Neural cell (in vitro differentiated cells): ENCODE results near the gene FCRL1. TPM values are rescaled to one million over a fixed set of nuclear protein-coding genes. Genes with fewer than 3 reads are reported as not detected.

Source experiments
- H2AFZ ChIP-seq: fragments of 200-600, 300-800 bp; sonication (generic), shearing (Covaris generic); 2 replicates; pipeline ENCODE4 v1.6.0; 2014; ENCODE audit warnings: low read depth, mild to moderate bottlenecking, antibody characterized with exemption, low read length, moderate library complexity
- H3F3A ChIP-seq: fragments of 200-600 bp; shearing (Covaris generic); 2 replicates; pipeline ENCODE4 v1.6.1; 2016; ENCODE audit warnings: mild to moderate bottlenecking, moderate library complexity, mixed read lengths, antibody characterized with exemption, low read length; ENCODE audit not compliant: insufficient read depth, poor library complexity, severe bottlenecking
- H3K27ac ChIP-seq: fragments of 200-600, 300-800 bp; sonication (generic), shearing (Covaris generic); 2 replicates; pipeline ENCODE4 v1.5.1; 2014; ENCODE audit warnings: mild to moderate bottlenecking, low read length, moderate library complexity
- H3K27me3 ChIP-seq: fragments of 300-800, 200-600 bp; sonication (generic), shearing (Covaris generic); 2 replicates; pipeline ENCODE4 v1.6.0; 2014; ENCODE audit warnings: mild to moderate bottlenecking, low read depth, low read length, moderate library complexity; ENCODE audit not compliant: insufficient read depth
- H3K36me3 ChIP-seq: fragments of 300-800, 200-600 bp; sonication (generic), shearing (Covaris generic); 2 replicates; pipeline ENCODE4 v1.5.1; 2014; ENCODE audit warnings: mild to moderate bottlenecking, antibody characterized with exemption, low read length, moderate library complexity; ENCODE audit not compliant: insufficient read depth
- H3K4me2 ChIP-seq: fragments of 300-800, 200-600 bp; sonication (generic), shearing (Covaris generic); 2 replicates; pipeline ENCODE4 v1.6.0; 2014; ENCODE audit warnings: mild to moderate bottlenecking, low read length
- H3K4me3 ChIP-seq: fragments of 300-800, 200-600 bp; sonication (generic), shearing (Covaris generic); 2 replicates; pipeline ENCODE4 v1.5.1; 2014; ENCODE audit warnings: mild to moderate bottlenecking, low read length, moderate library complexity
- H3K79me2 ChIP-seq: fragments of 200-600 bp; shearing (Covaris generic); replicated peaks from 2 replicates; pipeline ENCODE4 v1.6.0; 2014; ENCODE audit warnings: mild to moderate bottlenecking, low read length, moderate library complexity; ENCODE audit not compliant: insufficient read depth
- H3K9ac ChIP-seq: fragments of 300-800, 200-600 bp; sonication (generic), shearing (Covaris generic); 2 replicates; pipeline ENCODE4 v1.6.1; 2016; ENCODE audit warnings: mild to moderate bottlenecking, low read length, mixed read lengths
- H3K9me2 ChIP-seq: fragments of 200-600 bp; shearing (Covaris generic); 2 replicates; pipeline ENCODE4 v1.6.1; 2016; ENCODE audit warnings: mild to moderate bottlenecking, low read length, mixed read lengths; ENCODE audit not compliant: insufficient read depth
- H3K9me3 ChIP-seq: fragments of 200-600, 300-800 bp; sonication (generic), shearing (Covaris generic); 2 replicates; pipeline ENCODE4 v1.6.1; 2016; ENCODE audit warnings: mild to moderate bottlenecking, mixed run types, low read length, moderate library complexity, mixed read lengths
- H4K20me1 ChIP-seq: fragments of 200-600 bp; shearing (Covaris generic); 2 replicates; pipeline ENCODE4 v1.6.1; 2016; ENCODE audit warnings: mild to moderate bottlenecking, mixed run types; ENCODE audit not compliant: insufficient read depth
- CTCF ChIP-seq: fragments of 450-650 bp; IDR thresholded peaks from 2 replicates; pipeline ENCODE4 v1.5.1; 2014; ENCODE audit warnings: antibody characterized with exemption, mild to moderate bottlenecking, moderate library complexity; ENCODE audit not compliant: poor library complexity, severe bottlenecking
- EP300 ChIP-seq: fragments of 450-650 bp; conservative IDR thresholded peaks from 2 replicates; pipeline ENCODE4 v1.6.1; 2014; ENCODE audit warnings: antibody characterized with exemption, mild to moderate bottlenecking, moderate library complexity; ENCODE audit not compliant: poor library complexity, severe bottlenecking
- EZH2 ChIP-seq: fragments of 200-600, 300-800 bp; shearing (Covaris generic), sonication (generic); IDR thresholded peaks from 2 replicates; pipeline ENCODE4 v1.6.1; 2014; ENCODE audit warnings: antibody characterized with exemption, low read length, borderline replicate concordance, mild to moderate bottlenecking; ENCODE audit not compliant: insufficient read depth, poor library complexity, severe bottlenecking
- MXI1 ChIP-seq: fragments of 450-650 bp; conservative IDR thresholded peaks from 2 replicates; pipeline ENCODE4 v1.6.1; 2014; ENCODE audit warnings: antibody characterized with exemption, mild to moderate bottlenecking; ENCODE audit not compliant: poor library complexity, severe bottlenecking
- POLR2AphosphoS5 ChIP-seq: IDR thresholded peaks from 2 replicates; pipeline ENCODE4 v1.6.1; 2012
- RAD21 ChIP-seq: fragments of 450-650 bp; conservative IDR thresholded peaks from 2 replicates; pipeline ENCODE4 v1.6.1; 2014; ENCODE audit warnings: antibody characterized with exemption, mild to moderate bottlenecking, moderate library complexity
- REST ChIP-seq: IDR thresholded peaks from 2 replicates; pipeline ENCODE4 v1.6.1; 2012; ENCODE audit warnings: borderline replicate concordance
- SMC3 ChIP-seq: fragments of 450-650 bp; conservative IDR thresholded peaks from 2 replicates; pipeline ENCODE4 v1.6.1; 2014; ENCODE audit warnings: antibody characterized with exemption, mild to moderate bottlenecking, moderate library complexity; ENCODE audit not compliant: poor library complexity
- TAF1 ChIP-seq: IDR thresholded peaks from 2 replicates; pipeline ENCODE4 v1.6.1; 2012; ENCODE audit warnings: low read depth
- polyA plus RNA-seq: library from polyadenylated mRNA; depleted of rRNA; stranded (reverse); fragments of >200 nt; gene quantifications from 2 replicates; pipeline ENCODE4 v1.2.3, GENCODE V29; 2014

FCRL1 gene
- polyA plus RNA-seq, 1 donor from 2014 or later: not detected

- Histone ChIP-seq H3K27ac (no peak overlapping the region), H2AFZ (no peak overlapping the region), H3K79me2 (no peaks in the 10 kb centered on the region), H4K20me1 (no peaks in the 10 kb centered on the region), H3K27me3 (no peaks in the 10 kb centered on the region), H3K36me3 (no peaks in the 10 kb centered on the region), H3K9ac (no peak overlapping the region), H3K9me3 (no peaks in the 10 kb centered on the region), H3K4me2 (no peak overlapping the region), H3K9me2 (no peaks in the 10 kb centered on the region), H3K4me3 (no peak overlapping the region), H3F3A (no peaks in the 10 kb centered on the region)
- TF ChIP-seq EZH2 (no peak), TAF1 (no peak), EP300 (no peak), SMC3 (no peak), REST (no peak), POLR2AphosphoS5 (no peak), MXI1 (no peak), CTCF (no peak), RAD21 (no peak)
These were observed 46.2 kb downstream of the FCRL1 start for GRCh38 chr1:157773493-157774350.

GRCh38 chr1:157771661-157772425, 48.1 kb downstream of the FCRL1 start:
- Histone ChIP-seq H4K20me1 (no peaks in the 10 kb centered on the region), H2AFZ (no peak overlapping the region), H3K36me3 (no peaks in the 10 kb centered on the region), H3K79me2 (no peaks in the 10 kb centered on the region), H3K27me3 (no peaks in the 10 kb centered on the region), H3K9ac (no peak overlapping the region), H3K27ac (no peak overlapping the region), H3K9me3 (no peaks in the 10 kb centered on the region), H3F3A (no peaks in the 10 kb centered on the region), H3K4me3 (no peak overlapping the region), H3K4me2 (no peak overlapping the region), H3K9me2 (no peaks in the 10 kb centered on the region)
- TF ChIP-seq RAD21 (no peak), CTCF (no peak), REST (no peak), EZH2 (no peak), TAF1 (no peak)
